GM12873 (cell line): Measurements from ENCODE around the gene HOTAIR.

Experiments used
- TF ChIP-seq, protein P1 (sequence below): IDR thresholded peaks from 2 replicates; pipeline ENCODE4 v1.5.1; 2012; ENCODE audit warnings: low read depth, mild to moderate bottlenecking, moderate library complexity, low read length, control low read depth; ENCODE audit not compliant: insufficient read depth; ENCODE audit errors: missing control alignments

HOTAIR gene

GRCh38 chr12:53941187-53941586 is 33.6 kb downstream of the HOTAIR start:
- TF ChIP-seq, protein P1, sequence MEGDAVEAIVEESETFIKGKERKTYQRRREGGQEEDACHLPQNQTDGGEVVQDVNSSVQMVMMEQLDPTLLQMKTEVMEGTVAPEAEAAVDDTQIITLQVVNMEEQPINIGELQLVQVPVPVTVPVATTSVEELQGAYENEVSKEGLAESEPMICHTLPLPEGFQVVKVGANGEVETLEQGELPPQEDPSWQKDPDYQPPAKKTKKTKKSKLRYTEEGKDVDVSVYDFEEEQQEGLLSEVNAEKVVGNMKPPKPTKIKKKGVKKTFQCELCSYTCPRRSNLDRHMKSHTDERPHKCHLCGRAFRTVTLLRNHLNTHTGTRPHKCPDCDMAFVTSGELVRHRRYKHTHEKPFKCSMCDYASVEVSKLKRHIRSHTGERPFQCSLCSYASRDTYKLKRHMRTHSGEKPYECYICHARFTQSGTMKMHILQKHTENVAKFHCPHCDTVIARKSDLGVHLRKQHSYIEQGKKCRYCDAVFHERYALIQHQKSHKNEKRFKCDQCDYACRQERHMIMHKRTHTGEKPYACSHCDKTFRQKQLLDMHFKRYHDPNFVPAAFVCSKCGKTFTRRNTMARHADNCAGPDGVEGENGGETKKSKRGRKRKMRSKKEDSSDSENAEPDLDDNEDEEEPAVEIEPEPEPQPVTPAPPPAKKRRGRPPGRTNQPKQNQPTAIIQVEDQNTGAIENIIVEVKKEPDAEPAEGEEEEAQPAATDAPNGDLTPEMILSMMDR: no peak

DNA sequence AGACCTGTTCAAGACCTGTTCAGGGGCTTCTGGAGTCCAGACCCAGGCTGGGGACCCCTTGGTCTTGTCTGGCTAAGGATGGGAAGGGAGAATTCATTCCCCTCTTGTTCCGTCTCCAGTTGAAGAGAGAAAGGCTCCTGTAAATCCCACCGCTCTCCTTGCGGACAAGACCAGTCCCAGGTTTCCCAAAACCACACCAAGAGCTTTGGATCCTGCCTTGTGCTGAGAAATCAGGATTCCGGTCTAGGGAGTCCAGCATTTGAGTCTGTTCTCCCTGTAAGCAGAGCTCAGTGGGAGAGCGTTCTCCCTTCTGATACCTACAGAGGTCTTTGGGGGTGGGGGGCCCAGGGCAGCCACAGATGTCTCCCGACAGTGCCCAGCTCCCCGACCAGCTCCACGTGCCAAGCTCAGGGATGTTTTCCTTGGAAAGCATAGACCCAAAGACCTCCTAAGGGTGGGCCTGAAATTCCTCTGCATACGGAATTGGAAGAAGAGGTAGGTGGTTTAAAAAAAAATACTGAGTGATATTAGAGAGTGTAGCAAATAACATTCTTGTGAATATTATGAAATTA is 34.2 kb downstream of the HOTAIR start:
- TF ChIP-seq, protein P1: no peak

DNA sequence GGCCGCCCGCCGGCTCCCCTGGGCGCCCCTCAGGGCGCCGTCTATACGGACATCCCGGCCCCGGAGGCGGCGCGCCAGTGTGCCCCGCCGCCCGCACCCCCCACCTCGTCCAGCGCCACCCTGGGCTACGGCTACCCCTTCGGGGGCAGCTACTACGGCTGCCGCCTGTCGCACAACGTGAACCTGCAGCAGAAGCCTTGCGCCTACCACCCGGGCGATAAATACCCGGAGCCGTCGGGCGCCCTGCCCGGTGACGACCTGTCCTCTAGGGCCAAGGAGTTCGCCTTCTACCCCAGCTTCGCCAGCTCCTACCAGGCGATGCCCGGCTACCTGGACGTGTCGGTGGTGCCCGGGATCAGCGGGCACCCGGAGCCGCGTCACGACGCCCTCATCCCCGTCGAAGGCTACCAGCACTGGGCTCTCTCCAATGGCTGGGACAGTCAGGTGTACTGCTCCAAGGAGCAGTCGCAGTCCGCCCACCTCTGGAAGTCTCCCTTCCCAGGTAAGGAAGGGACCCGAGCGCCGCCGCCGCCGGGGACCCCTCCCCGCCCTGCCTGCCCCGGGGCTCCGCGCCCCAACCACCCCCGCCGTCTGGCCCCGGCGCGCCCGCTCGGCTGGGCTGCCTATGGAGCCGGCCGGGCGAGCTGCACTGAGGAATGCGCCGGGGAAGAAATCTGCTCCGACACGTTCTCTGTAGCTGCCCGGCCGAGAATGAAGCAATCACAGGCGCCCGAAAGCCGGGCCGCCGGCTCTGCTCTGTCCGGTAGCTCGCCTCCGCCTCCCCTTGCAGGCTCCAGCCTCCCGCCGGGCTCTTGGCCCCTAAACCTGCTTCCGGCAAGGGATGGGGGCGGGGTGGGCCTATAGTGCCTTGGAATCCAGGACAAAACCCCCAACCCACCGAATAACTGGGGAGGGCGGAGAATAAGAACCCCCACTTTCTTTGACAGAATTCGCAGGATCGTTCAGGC is 35.3 kb downstream of the HOTAIR start:
- TF ChIP-seq, protein P1: no peak

- TF ChIP-seq, protein P1: no peak
Observed at GRCh38 chr12:53938326-53939140, 36.2 kb downstream of the HOTAIR start, which contains the start of gene HOXC13. HOXC13 (plus strand) TSS chr12:53938831; CDS start chr12:53938907, 76 bp downstream.

DNA sequence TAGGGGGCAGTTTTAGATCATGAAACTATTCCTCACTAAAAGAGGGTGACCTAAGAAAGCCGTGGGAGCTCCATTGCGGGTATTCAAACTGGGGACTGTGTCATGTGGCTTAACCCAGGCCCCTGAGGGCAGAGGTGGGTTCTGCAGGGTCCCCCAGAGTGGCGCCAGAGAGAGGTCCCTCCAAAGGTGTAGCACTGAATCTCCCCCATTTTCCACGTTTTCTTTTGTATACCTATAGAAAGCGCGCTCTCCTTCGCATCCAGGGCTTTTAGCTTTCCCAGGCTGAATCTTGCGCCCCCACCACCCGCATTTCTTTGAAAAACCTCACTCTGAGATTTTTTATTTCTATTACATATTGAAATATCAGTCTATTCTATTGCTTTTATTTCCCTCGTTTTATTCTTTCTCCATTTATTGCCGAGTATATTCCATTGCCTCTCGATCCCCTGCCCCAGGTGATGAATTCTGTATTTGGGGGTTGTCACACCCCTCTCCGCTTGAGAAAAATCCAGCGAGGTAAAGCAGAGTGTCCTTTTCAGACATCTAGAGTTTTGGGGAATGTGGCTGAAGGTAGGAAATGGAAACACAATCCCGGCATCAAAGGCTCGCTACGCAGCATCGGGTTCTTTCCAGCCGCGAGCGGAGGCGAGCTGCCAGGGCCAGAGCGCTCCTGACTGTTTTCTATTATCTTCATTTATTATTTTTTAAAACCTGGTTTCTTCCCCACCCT is 37.0 kb downstream of the HOTAIR start:
- TF ChIP-seq, protein P1: no peak

DNA sequence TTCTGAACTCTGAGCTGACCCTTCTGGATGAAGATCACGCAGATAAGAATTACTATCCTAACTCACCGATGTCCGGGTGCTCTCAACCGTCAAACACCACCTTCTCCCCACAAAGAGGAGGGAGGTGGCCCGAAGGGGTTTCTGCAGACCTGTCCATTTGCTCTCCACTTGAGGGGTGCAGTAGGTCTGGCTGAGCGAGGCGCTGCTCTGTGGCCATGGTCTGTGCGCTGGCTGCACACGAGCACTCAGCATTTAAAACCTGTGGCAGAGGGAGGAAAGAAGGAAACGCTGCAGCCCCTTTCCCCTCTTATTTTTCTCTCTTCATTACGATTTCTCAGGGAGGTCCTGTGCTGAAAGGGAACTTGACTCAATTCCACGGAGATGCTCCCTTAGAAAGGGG is 37.7 kb downstream of the HOTAIR start:
- TF ChIP-seq, protein P1: no peak
